Activated CD8-positive, alpha-beta T cell treated with anti-CD3 and anti-CD28 coated beads, Interleukin-2, amount 10 ng/mL, durations not matched to agents 7 days and 5 days (primary cell): ENCODE results near the gene FAM221B. TPM values are rescaled to one million over a fixed set of nuclear protein-coding genes. Genes with fewer than 3 reads are reported as not detected.

Experiments used
- ATAC-seq: fragments of 150-1000 bp; cut with Tn5 transposase; one replicate; pipeline ENCODE4 v1.10.0; 2021; ENCODE audit warnings: moderate library complexity
- CTCF ChIA-PET: fragments of 350-600 bp; sonication (Branson Sonifier 250); formaldehyde crosslinking; loops from one replicate; lab custom pipeline; 2021; ENCODE audit warnings: antibody characterized with exemption; lab: Charles Lee
- POLR2A ChIA-PET: fragments of 350-600 bp; sonication (Branson Sonifier 250); formaldehyde crosslinking; loops from one replicate; lab custom pipeline; 2021; ENCODE audit warnings: antibody characterized with exemption; lab: Charles Lee
- DNase-seq: peaks from one replicate; pipeline ENCODE4 v3.0.0-alpha.2; 2020
- H3K27ac Mint-ChIP-seq: one replicate; pipeline ENCODE4 v1.8.0; 2021; ENCODE audit warnings: mild to moderate bottlenecking, mixed read lengths
- H3K27me3 Mint-ChIP-seq: one replicate; pipeline ENCODE4 v1.8.0; 2021; ENCODE audit warnings: low read depth, mixed read lengths
- H3K36me3 Mint-ChIP-seq: one replicate; pipeline ENCODE4 v1.8.0; 2021; ENCODE audit warnings: low read depth, mixed read lengths
- H3K4me1 Mint-ChIP-seq: one replicate; pipeline ENCODE4 v1.8.0; 2021; ENCODE audit warnings: low read depth, mixed read lengths
- H3K4me3 Mint-ChIP-seq: one replicate; pipeline ENCODE4 v1.8.0; 2021; ENCODE audit warnings: mild to moderate bottlenecking, mixed read lengths
- H3K9me3 Mint-ChIP-seq: one replicate; pipeline ENCODE4 v1.8.0; 2022; ENCODE audit warnings: mixed read lengths; ENCODE audit not compliant: insufficient read depth
- total RNA-seq, 2 experiments: library from RNA; stranded (reverse); gene quantifications; one replicate each; pipeline ENCODE4 v1.2.3, GENCODE V29; 2021

FAM221B gene
- total RNA-seq, 2 experiments from 2014 or later: not detected

GRCh38 chr9:35801328-35802128 is 27.0 kb downstream of the FAM221B start:
- H3K4me1 Mint-ChIP-seq: peaks cover 21% of the 10 kb centered on the region
- DNase-seq: no peak

GRCh38 chr9:35800530-35800929 is 28.0 kb downstream of the FAM221B start:
- POLR2A ChIA-PET: interaction anchor here (1.1 kb wide), 1 partner anchor 12 kb away, joined by 4 read pairs; no protein-coding TSS in a partner anchor
- Mint-ChIP-seq H3K36me3 (peaks cover 1% of the 10 kb centered on the region), H3K4me3 (no peak overlapping the region), H3K27me3 (no peaks in the 10 kb centered on the region), H3K9me3 (no peaks in the 10 kb centered on the region), H3K4me1 (peaks cover 21% of the 10 kb centered on the region), H3K27ac (no peak overlapping the region)
- CTCF ChIA-PET: interaction anchor here (1.2 to 5.4 kb wide), 2 partner anchors 25 to 44 kb away, joined by 3 to 22 read pairs; no protein-coding TSS in a partner anchor
- ATAC-seq (no peak), DNase-seq (no peak)

More at GRCh38 chr9:35801328-35802128, 27.0 kb downstream of the FAM221B start:
- Mint-ChIP-seq H3K27ac (no peak overlapping the region), H3K36me3 (peaks cover 6% of the 10 kb centered on the region), H3K9me3 (no peaks in the 10 kb centered on the region), H3K4me3 (no peak overlapping the region), H3K27me3 (no peaks in the 10 kb centered on the region)
- ATAC-seq: no peak
- POLR2A ChIA-PET: no interaction called here
- CTCF ChIA-PET: no interaction called here

- Mint-ChIP-seq H3K4me3 (no peak overlapping the region), H3K36me3 (peaks cover 1% of the 10 kb centered on the region), H3K9me3 (no peaks in the 10 kb centered on the region), H3K27me3 (no peaks in the 10 kb centered on the region), H3K27ac (peak overlapping the region; percentile 8), H3K4me1 (peaks cover 30% of the 10 kb centered on the region)
- ATAC-seq (no peak), DNase-seq (peak; percentile 35)
- POLR2A ChIA-PET: interaction anchor here (0.7 kb wide), 1 partner anchor 188 kb away, joined by 3 read pairs; no protein-coding TSS in a partner anchor
- CTCF ChIA-PET: interaction anchor here (1.2 to 5.4 kb wide), 4 partner anchors 9 to 84 kb away, joined by 4 to 22 read pairs (median 5); partner anchors contain the start of gene SPAG8
Observed at GRCh38 chr9:35798658-35799374, 29.7 kb downstream of the FAM221B start.

- ATAC-seq (no peak), DNase-seq (no peak)
- Mint-ChIP-seq H3K27me3 (no peaks in the 10 kb centered on the region), H3K4me3 (no peak overlapping the region), H3K4me1 (peaks cover 35% of the 10 kb centered on the region), H3K9me3 (no peaks in the 10 kb centered on the region), H3K27ac (no peak overlapping the region), H3K36me3 (no peaks in the 10 kb centered on the region)
- ChIA-PET POLR2A (no interaction called here), CTCF (interaction anchor here (1.6 to 5.4 kb wide), 3 partner anchors 15 to 85 kb away, joined by 5 to 22 read pairs (median 17); partner anchors contain the start of gene SPAG8)
Observed at GRCh38 chr9:35797311-35798109, 31.0 kb downstream of the FAM221B start.

GRCh38 chr9:35795695-35796094 is 32.8 kb downstream of the FAM221B start:
- Mint-ChIP-seq H3K4me1 (peaks cover 35% of the 10 kb centered on the region), H3K9me3 (no peaks in the 10 kb centered on the region), H3K4me3 (no peak overlapping the region), H3K36me3 (no peaks in the 10 kb centered on the region), H3K27me3 (no peaks in the 10 kb centered on the region), H3K27ac (no peak overlapping the region)
- no peak for DNase-seq
- ATAC-seq: no peak
- ChIA-PET POLR2A (no interaction called here), CTCF (interaction anchor here (1.1 to 5.4 kb wide), 5 partner anchors 9 to 87 kb away, joined by 4 to 22 read pairs (median 5); no protein-coding TSS in a partner anchor)

- Mint-ChIP-seq H3K36me3 (no peaks in the 10 kb centered on the region), H3K27me3 (no peaks in the 10 kb centered on the region), H3K27ac (peak overlapping the region; percentile 26), H3K9me3 (no peaks in the 10 kb centered on the region), H3K4me3 (no peak overlapping the region), H3K4me1 (peaks cover 31% of the 10 kb centered on the region)
- POLR2A ChIA-PET: no interaction called here
- DNase-seq: no peak
- ATAC-seq: no peak
- CTCF ChIA-PET: interaction anchor here (1.1 to 1.6 kb wide), 4 partner anchors 32 to 89 kb away, joined by 3 to 4 read pairs (median 4); no protein-coding TSS in a partner anchor
Observed at GRCh38 chr9:35793461-35793860, 35.1 kb downstream of the FAM221B start.

GRCh38 chr9:35792826-35793225 is 35.7 kb downstream of the FAM221B start:
- ChIA-PET CTCF (interaction anchor here (1.1 to 1.6 kb wide), 4 partner anchors 33 to 90 kb away, joined by 3 to 4 read pairs (median 4); no protein-coding TSS in a partner anchor), POLR2A (interaction anchor here (0.7 kb wide), 1 partner anchor 14 kb away, joined by 3 read pairs; no protein-coding TSS in a partner anchor)
- DNase-seq: no peak
- H3K27me3 Mint-ChIP-seq: no peaks in the 10 kb centered on the region
- no peak for ATAC-seq
- peak overlapping the region; percentile 26 for H3K27ac Mint-ChIP-seq
- H3K9me3 Mint-ChIP-seq: no peaks in the 10 kb centered on the region
- peaks cover 2% of the 10 kb centered on the region for H3K36me3 Mint-ChIP-seq
- peaks cover 27% of the 10 kb centered on the region for H3K4me1 Mint-ChIP-seq
- H3K4me3 Mint-ChIP-seq: no peak overlapping the region

- Mint-ChIP-seq H3K9me3 (no peaks in the 10 kb centered on the region), H3K27ac (no peak overlapping the region), H3K27me3 (no peaks in the 10 kb centered on the region), H3K4me1 (peaks cover 22% of the 10 kb centered on the region), H3K4me3 (no peak overlapping the region), H3K36me3 (peaks cover 8% of the 10 kb centered on the region)
- CTCF ChIA-PET: interaction anchor here (1.1 to 1.6 kb wide), 4 partner anchors 34 to 90 kb away, joined by 3 to 4 read pairs (median 4); no protein-coding TSS in a partner anchor
- POLR2A ChIA-PET: interaction anchor here (0.7 kb wide), 1 partner anchor 13 kb away, joined by 3 read pairs; no protein-coding TSS in a partner anchor
- DNase-seq (no peak), ATAC-seq (no peak)
Observed at GRCh38 chr9:35792024-35792813, 36.3 kb downstream of the FAM221B start.

- Mint-ChIP-seq H3K36me3 (peaks cover 10% of the 10 kb centered on the region), H3K4me3 (no peak within 1 kb of the TSS), H3K9me3 (no peaks in the 10 kb centered on the region), H3K27ac (no peak within 1 kb of the TSS), H3K4me1 (peaks cover 17% of the 10 kb centered on the region), H3K27me3 (no peaks in the 10 kb centered on the region)
- ChIA-PET POLR2A (no interaction called here), CTCF (no interaction called here)
- DNase-seq: no peak
- no peak for ATAC-seq
Observed at GRCh38 chr9:35791297-35791921, 37.1 kb downstream of the FAM221B start, which contains the start of gene NPR2. Gene NPR2 (plus strand): TSS chr9:35791591. CDS start chr9:35792409, 818 bp downstream.
